ENCODE data around the gene HMGCL.
"Not testable (repeated sequence)": the region's sequence is repeated elsewhere in the genome, so short reads cannot be mapped to it uniquely, and the experiment has no call there.

Gene HMGCL

GRCh38 chr1:23825076-23825761 lies at the start of gene HMGCL:
Gene HMGCL, minus strand, starts transcription at chr1:23825429. Its CDS starts 14 bp downstream, at chr1:23825415.
- in situ Hi-C loops (cut with MboI; ENCODE audit: low sequenced_read_pairs), result no loop called here

- in situ Hi-C loops (cut with MboI; ENCODE audit: low sequenced_read_pairs), result no loop called here
Measured at GRCh38 chr1:23872421-23872820, 47.2 kb upstream of the HMGCL start.

- in situ Hi-C loops (cut with MboI; ENCODE audit: low sequenced_read_pairs), result no loop called here
Measured at GRCh38 chr1:23869051-23869450, 43.8 kb upstream of the HMGCL start.

- in situ Hi-C loops (cut with MboI; ENCODE audit: low sequenced_read_pairs), result no loop called here
Measured at GRCh38 chr1:23868557-23869016, 43.4 kb upstream of the HMGCL start.

GRCh38 chr1:23867895-23868556 lies 42.8 kb upstream of the HMGCL start, which contains the start of gene FUCA1:
Gene FUCA1, minus strand, starts transcription at chr1:23868290. Its CDS starts 4 bp downstream, at chr1:23868286.
- in situ Hi-C loops (cut with MboI; ENCODE audit: low sequenced_read_pairs), result no loop called here

GRCh38 chr1:23867542-23867894 lies 42.3 kb upstream of the HMGCL start:
- in situ Hi-C loops (cut with MboI; ENCODE audit: low sequenced_read_pairs), result no loop called here

GRCh38 chr1:23865543-23865930 lies 40.3 kb upstream of the HMGCL start:
- in situ Hi-C loops (cut with MboI; ENCODE audit: low sequenced_read_pairs), result no loop called here

GRCh38 chr1:23864801-23865542 lies 39.7 kb upstream of the HMGCL start:
- in situ Hi-C loops (cut with MboI; ENCODE audit: low sequenced_read_pairs), result no loop called here

GRCh38 chr1:23862640-23863039 lies 37.4 kb upstream of the HMGCL start:
- in situ Hi-C loops (cut with MboI; ENCODE audit: low sequenced_read_pairs), result no loop called here

- in situ Hi-C loops (cut with MboI; ENCODE audit: low sequenced_read_pairs), result no loop called here
Measured at GRCh38 chr1:23854568-23854967, 29.3 kb upstream of the HMGCL start.

- in situ Hi-C loops (cut with MboI; ENCODE audit: low sequenced_read_pairs), result not testable (repeated sequence)
Measured at GRCh38 chr1:23853124-23853523, 27.9 kb upstream of the HMGCL start.

- in situ Hi-C loops (cut with MboI; ENCODE audit: low sequenced_read_pairs), result not testable (repeated sequence)
Measured at GRCh38 chr1:23851406-23851805, 26.2 kb upstream of the HMGCL start.

- in situ Hi-C loops (cut with MboI; ENCODE audit: low sequenced_read_pairs), result no loop called here
Measured at GRCh38 chr1:23848673-23849616, 23.7 kb upstream of the HMGCL start.

- in situ Hi-C loops (cut with MboI; ENCODE audit: low sequenced_read_pairs), result not testable (repeated sequence)
Measured at GRCh38 chr1:23847482-23848095, 22.4 kb upstream of the HMGCL start.

- in situ Hi-C loops (cut with MboI; ENCODE audit: low sequenced_read_pairs), result no loop called here
Measured at GRCh38 chr1:23845163-23845562, 19.9 kb upstream of the HMGCL start.

- in situ Hi-C loops (cut with MboI; ENCODE audit: low sequenced_read_pairs), result no loop called here
Measured at GRCh38 chr1:23843644-23844043, 18.4 kb upstream of the HMGCL start.

GRCh38 chr1:23838401-23838866 lies 13.2 kb upstream of the HMGCL start:
- in situ Hi-C loops (cut with MboI; ENCODE audit: low sequenced_read_pairs), result no loop called here

GRCh38 chr1:23837908-23838307 lies 12.7 kb upstream of the HMGCL start:
- in situ Hi-C loops (cut with MboI; ENCODE audit: low sequenced_read_pairs), result no loop called here

- in situ Hi-C loops (cut with MboI; ENCODE audit: low sequenced_read_pairs), result no loop called here
Measured at GRCh38 chr1:23836037-23836436, 10.8 kb upstream of the HMGCL start.

- in situ Hi-C loops (cut with MboI; ENCODE audit: low sequenced_read_pairs), result not testable (repeated sequence)
Measured at GRCh38 chr1:23834156-23834555, 8.9 kb upstream of the HMGCL start.
